Spinal cord (tissue), 10 donors: ENCODE results near the gene WFIKKN2. TPM values are rescaled to one million over a fixed set of nuclear protein-coding genes. Genes with fewer than 3 reads are reported as not detected.
"Not testable (repeated sequence)": the region's sequence is repeated elsewhere in the genome, so short reads cannot be mapped to it uniquely, and the experiment has no call there.

ENCODE experiments used
- DNase-seq, 6 donors: peaks; one replicate each; pipeline versions ENCODE4 v3.0.0 to v3.0.0-alpha.2; 2013 to 2015; ENCODE audit warnings: low spot score in 6 of 6, low read depth in 4 of 6
- H3K27ac ChIP-seq: one replicate; pipeline ENCODE4 v1.5.1; 2013; ENCODE audit warnings: low read depth, low read length, control low read depth
- H3K27me3 ChIP-seq: one replicate; pipeline ENCODE4 v1.6.1; 2013; ENCODE audit warnings: low read length; ENCODE audit not compliant: control insufficient read depth, insufficient read depth
- H3K36me3 ChIP-seq: one replicate; pipeline ENCODE4 v1.6.1; 2013; ENCODE audit warnings: low read length; ENCODE audit not compliant: control insufficient read depth, insufficient read depth
- H3K4me1 ChIP-seq: one replicate; pipeline ENCODE4 v1.6.1; 2013; ENCODE audit warnings: low read length; ENCODE audit not compliant: control insufficient read depth, insufficient read depth
- H3K4me3 ChIP-seq: one replicate; pipeline ENCODE4 v1.5.1; 2013; ENCODE audit warnings: low read depth, low read length, control low read depth
- H3K9me3 ChIP-seq: one replicate; pipeline ENCODE4 v1.6.1; 2013; ENCODE audit warnings: low read length; ENCODE audit not compliant: control insufficient read depth, insufficient read depth
- WGBS: methylation state at CpG from one replicate; pipeline ENCODE4 v1.1.5; 2013; ENCODE audit warnings: missing lambda C conversion rate; ENCODE audit not compliant: insufficient coverage; 5-methylcytosine and 5-hydroxymethylcytosine counted together
- polyA plus RNA-seq, 2 donors: library from polyadenylated mRNA; unstranded; fragments of 120-200 nt; gene quantifications; one replicate each; pipeline ENCODE4 v1.2.1, GENCODE V29; 2013; ENCODE audit not compliant: insufficient read length in 2 of 2
- total RNA-seq, 2 donors: library from RNA; depleted of rRNA in 1 of 2; stranded (reverse); fragments of 120-200 nt in 1 of 2; fragments of >200 nt in 1 of 2; gene quantifications; one replicate each; pipeline versions ENCODE4 v1.2.3 to v1.2.4, GENCODE V29; 2013 to 2014
- donor health status: healthy.

The WFIKKN2 gene
- total and polyA plus RNA-seq, 4 donors = 6.3 to 111 (median 13.4) TPM

DNA sequence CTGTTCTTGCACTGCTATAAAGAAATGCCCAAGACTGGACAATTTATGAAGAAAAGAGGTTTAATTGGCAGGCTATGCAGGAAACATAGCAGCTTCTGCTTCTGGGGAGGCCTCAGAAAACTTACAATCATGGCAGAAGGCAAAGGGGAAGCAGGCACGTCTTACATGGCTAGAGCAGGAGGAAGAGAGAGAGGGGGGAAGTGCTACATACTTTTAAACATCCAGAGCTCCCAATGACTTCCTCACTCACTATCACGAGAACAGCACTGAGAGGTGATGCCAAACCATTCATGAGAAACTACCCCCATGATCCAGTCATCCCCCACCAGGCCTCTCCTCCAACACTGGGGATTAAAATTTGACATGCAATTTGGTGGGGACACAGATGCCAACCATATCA lies 13.3 kb downstream of the WFIKKN2 start:
- no peak overlapping the region for H3K4me3 ChIP-seq
- DNase-seq = no peak
- H3K9me3 ChIP-seq = no peaks in the 10 kb centered on the region
- no peaks in the 10 kb centered on the region for H3K36me3 ChIP-seq
- no peak overlapping the region for H3K27ac ChIP-seq
- peaks cover 3% of the 10 kb centered on the region for H3K4me1 ChIP-seq
- no CpG with 5 or more reads among the region's 2 CpGs for whole genome bisulfite sequencing
- H3K27me3 ChIP-seq = no peaks in the 10 kb centered on the region

DNA sequence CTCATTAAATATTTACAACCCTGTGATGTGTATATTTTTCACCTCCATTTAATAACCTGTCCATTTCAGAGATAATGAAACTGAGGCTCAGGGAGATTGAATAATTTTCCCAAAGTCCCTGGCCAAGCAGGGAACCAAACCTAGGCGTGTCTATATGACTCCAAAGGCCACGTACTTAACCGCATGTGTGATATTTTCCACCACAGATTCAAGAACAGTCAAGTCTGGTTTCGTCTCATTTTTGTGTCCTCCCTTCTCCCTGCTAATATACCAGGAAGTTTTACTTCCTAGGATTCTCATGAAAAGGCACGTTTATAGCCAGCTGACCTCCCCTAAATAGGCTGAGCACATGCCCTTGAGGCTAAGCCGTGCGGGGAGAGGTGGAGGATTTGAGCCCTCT lies 15.3 kb downstream of the WFIKKN2 start:
- no peak for DNase-seq
- no peaks in the 10 kb centered on the region for H3K9me3 ChIP-seq
- H3K4me3 ChIP-seq = no peak overlapping the region
- H3K4me1 ChIP-seq = peaks cover 3% of the 10 kb centered on the region
- H3K27ac ChIP-seq = no peak overlapping the region
- no peaks in the 10 kb centered on the region for H3K27me3 ChIP-seq
- 85% methylated on average over 4 of the region's 7 CpGs for WGBS
- H3K36me3 ChIP-seq = no peaks in the 10 kb centered on the region

DNA sequence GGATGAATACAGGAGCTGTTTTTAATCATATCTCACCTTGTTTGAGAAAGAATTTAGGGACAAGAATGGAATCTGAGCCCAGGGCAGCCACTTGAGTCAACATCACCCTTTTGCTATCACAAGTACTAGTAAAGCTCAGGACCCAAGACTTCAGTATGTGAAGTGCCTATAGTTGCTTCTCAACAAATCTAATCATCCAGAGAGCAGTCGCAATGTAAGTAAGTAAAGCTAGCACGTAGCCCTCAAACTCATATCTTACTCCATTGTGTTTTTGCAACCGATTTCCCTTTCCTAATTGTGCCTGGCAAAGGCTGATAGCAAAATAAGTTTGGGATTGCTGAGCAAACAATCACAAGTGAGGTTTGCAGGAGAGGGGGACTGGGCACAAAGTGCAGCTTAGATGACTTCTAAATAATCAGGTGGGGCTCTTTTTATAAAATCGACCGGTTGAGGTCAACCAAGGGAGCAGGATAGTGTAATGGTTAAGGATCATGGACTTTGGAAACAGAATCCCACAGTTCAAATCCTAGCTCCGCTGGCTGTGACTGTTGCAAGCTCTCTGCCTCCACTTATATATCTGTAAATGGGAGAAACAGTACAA lies 17.7 kb downstream of the WFIKKN2 start:
- Histone ChIP-seq H3K27me3 (no peaks in the 10 kb centered on the region), H3K4me1 (peaks cover 3% of the 10 kb centered on the region), H3K9me3 (no peaks in the 10 kb centered on the region), H3K27ac (no peak overlapping the region), H3K4me3 (no peak overlapping the region), H3K36me3 (no peaks in the 10 kb centered on the region)
- DNase-seq = no peak
- WGBS = no CpG with 5 or more reads among the region's 6 CpGs

GRCh38 chr17:50853781-50854180 lies 18.4 kb downstream of the WFIKKN2 start:
- Histone ChIP-seq H3K36me3 (no peaks in the 10 kb centered on the region), H3K27ac (no peak overlapping the region), H3K9me3 (no peaks in the 10 kb centered on the region), H3K4me1 (peaks cover 3% of the 10 kb centered on the region), H3K27me3 (no peaks in the 10 kb centered on the region), H3K4me3 (no peak overlapping the region)
- WGBS = 92% methylated on average over 5 of the region's 6 CpGs
- no peak for DNase-seq

GRCh38 chr17:50855708-50856330 lies 20.4 kb downstream of the WFIKKN2 start:
- no peaks in the 10 kb centered on the region for H3K27me3 ChIP-seq
- H3K27ac ChIP-seq = no peak overlapping the region
- H3K36me3 ChIP-seq = no peaks in the 10 kb centered on the region
- no peak overlapping the region for H3K4me3 ChIP-seq
- 87% methylated on average over 3 of the region's 6 CpGs for WGBS
- H3K4me1 ChIP-seq = peaks cover 10% of the 10 kb centered on the region
- no peaks in the 10 kb centered on the region for H3K9me3 ChIP-seq
- DNase-seq = no peak

- Histone ChIP-seq H3K4me1 (peaks cover 10% of the 10 kb centered on the region), H3K27ac (no peak overlapping the region), H3K4me3 (no peak overlapping the region), H3K9me3 (no peaks in the 10 kb centered on the region), H3K36me3 (no peaks in the 10 kb centered on the region), H3K27me3 (no peaks in the 10 kb centered on the region)
- DNase-seq = no peak
- WGBS = no CpG with 5 or more reads among the region's 2 CpGs
Observed at GRCh38 chr17:50856431-50856830, 21.0 kb downstream of the WFIKKN2 start.

DNA sequence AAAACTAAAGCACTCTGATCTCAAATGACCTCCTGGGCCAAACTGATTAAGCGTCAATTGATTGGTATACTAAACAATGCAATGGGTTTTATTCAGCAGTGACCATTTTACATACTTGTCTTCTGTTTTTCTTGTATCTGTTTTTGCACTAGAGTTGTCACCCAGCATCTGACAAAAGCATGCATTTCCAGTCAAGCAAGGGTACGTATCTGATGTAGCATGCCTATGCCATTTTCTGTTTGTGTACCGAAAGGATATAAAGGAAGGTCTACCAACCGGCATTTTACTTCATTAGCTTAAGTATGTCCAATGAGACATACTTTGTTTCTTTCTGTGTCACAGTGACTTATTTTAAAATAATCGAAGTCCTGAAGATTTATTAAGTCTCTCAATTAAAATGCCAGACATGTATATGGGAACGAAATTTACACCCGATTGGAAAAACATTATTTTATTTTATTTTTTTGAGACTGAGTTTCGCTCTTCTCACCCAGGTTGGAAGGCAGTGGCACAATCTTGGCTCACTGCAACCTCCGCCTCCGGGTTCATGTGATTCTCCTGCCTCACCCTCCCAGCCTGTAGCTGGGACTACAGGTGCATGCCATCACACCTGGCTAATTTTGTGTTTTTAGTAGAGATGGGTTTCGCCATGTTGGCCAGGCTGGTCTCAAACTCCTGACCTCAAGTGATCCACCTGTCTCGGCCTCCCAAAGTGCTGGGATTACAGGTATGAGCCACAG lies 23.3 kb downstream of the WFIKKN2 start:
- peaks cover 13% of the 10 kb centered on the region for H3K4me1 ChIP-seq
- H3K27ac ChIP-seq = no peak overlapping the region
- no peak overlapping the region for H3K4me3 ChIP-seq
- H3K36me3 ChIP-seq = peaks cover 6% of the 10 kb centered on the region
- 85% methylated on average over 4 of the region's 12 CpGs for WGBS
- H3K9me3 ChIP-seq = no peaks in the 10 kb centered on the region
- DNase-seq = no peak
- H3K27me3 ChIP-seq = no peaks in the 10 kb centered on the region

- peaks cover 13% of the 10 kb centered on the region for H3K4me1 ChIP-seq
- H3K36me3 ChIP-seq, H3K9me3 ChIP-seq, H3K27me3 ChIP-seq, DNase-seq, H3K4me3 ChIP-seq, H3K27ac ChIP-seq: not testable (repeated sequence)
- 94% methylated on average over 15 of the region's 15 CpGs for WGBS
Observed at GRCh38 chr17:50859727-50860126, 24.3 kb downstream of the WFIKKN2 start.

DNA sequence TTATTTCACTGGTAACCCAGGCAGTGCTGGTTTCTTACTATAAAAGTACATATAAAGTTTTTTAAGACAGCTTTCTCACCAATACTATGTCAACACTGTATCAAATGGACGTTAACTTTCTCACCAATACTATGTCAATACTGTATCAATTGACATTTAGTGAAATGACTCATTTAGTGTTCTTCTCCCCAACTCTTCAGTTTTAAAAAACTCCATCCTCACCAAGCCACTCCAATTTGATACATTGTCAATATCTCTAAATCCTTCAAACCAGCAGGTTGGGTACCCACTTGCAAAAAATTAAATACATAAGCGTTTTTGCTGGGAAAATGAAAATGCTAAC lies 25.9 kb downstream of the WFIKKN2 start:
- no CpG with 5 or more reads among the region's 2 CpGs for WGBS
- Histone ChIP-seq H3K9me3 (no peaks in the 10 kb centered on the region), H3K27me3 (no peaks in the 10 kb centered on the region), H3K4me1 (peaks cover 13% of the 10 kb centered on the region), H3K27ac (peak overlapping the region; percentile 1), H3K4me3 (no peak overlapping the region), H3K36me3 (peaks cover 6% of the 10 kb centered on the region)
- DNase-seq = no peak
